Measurements from ENCODE around the gene GHRH.

GHRH gene

GRCh38 chr20:37301120-37301519 is 39.5 kb upstream of the GHRH start:
- H3K36me3 ChIP-seq (ENCODE audit: insufficient read depth, low read length), result peaks cover 72% of the 10 kb centered on the region
- DNase-seq, result no peak

GRCh38 chr20:37299718-37300528 is 38.3 kb upstream of the GHRH start:
- ATAC-seq (ENCODE audit: insufficient read depth, low read depth) (no peak), DNase-seq (no peak)
- Histone ChIP-seq H3K9ac (ENCODE audit: low read depth, low read length) (no peak overlapping the region), H3K79me2 (ENCODE audit: insufficient read depth, low read length) (peaks cover 77% of the 10 kb centered on the region), H3K4me3 (ENCODE audit: low read depth in 1 of 2, low read length in 2 of 2) (no peak overlapping the region), H3K27ac (ENCODE audit: low read length) (no peak overlapping the region), H3K9me3 (ENCODE audit: insufficient read depth, low read length, severe bottlenecking) (no peaks in the 10 kb centered on the region), H2AFZ (ENCODE audit: low read depth, low read length) (no peak overlapping the region), H3K27me3 (ENCODE audit: insufficient read depth, low read length, poor library complexity) (no peaks in the 10 kb centered on the region), H3K4me1 (ENCODE audit: insufficient read depth, low read length) (no peaks in the 10 kb centered on the region), H3K4me2 (ENCODE audit: insufficient read depth, low read length) (no peak overlapping the region), H3K36me3 (ENCODE audit: insufficient read depth, low read length) (peaks cover 64% of the 10 kb centered on the region), H4K20me1 (ENCODE audit: insufficient read depth, low read length) (peaks cover 36% of the 10 kb centered on the region; the same call in 1 of the 2 replicates)
- TF ChIP-seq EZH2 (IDR thresholded peaks at IDR 0.05; ENCODE audit: borderline replicate concordance, low read depth, low read length, severe bottlenecking), result no peak
- TF ChIP-seq CTCF (IDR thresholded peaks at IDR 0.05; ENCODE audit: borderline replicate concordance, extremely low read depth, low read length, poor library complexity, severe bottlenecking), result no peak

More at GRCh38 chr20:37301120-37301519, 39.5 kb upstream of the GHRH start:
- no peaks in the 10 kb centered on the region for H3K27me3 ChIP-seq (ENCODE audit: insufficient read depth, low read length, poor library complexity)
- H3K79me2 ChIP-seq (ENCODE audit: insufficient read depth, low read length), result peaks cover 71% of the 10 kb centered on the region
- H3K4me3 ChIP-seq (ENCODE audit: low read depth in 1 of 2, low read length in 2 of 2), result no peak overlapping the region
- no peak overlapping the region for H3K9ac ChIP-seq (ENCODE audit: low read depth, low read length)
- H2AFZ ChIP-seq (ENCODE audit: low read depth, low read length), result no peak overlapping the region
- no peak overlapping the region for H3K4me2 ChIP-seq (ENCODE audit: insufficient read depth, low read length)
- peaks cover 28% of the 10 kb centered on the region; the same call in 1 of the 2 replicates for H4K20me1 ChIP-seq (ENCODE audit: insufficient read depth, low read length)
- H3K27ac ChIP-seq (ENCODE audit: low read length), result no peak overlapping the region
- no peaks in the 10 kb centered on the region for H3K9me3 ChIP-seq (ENCODE audit: insufficient read depth, low read length, severe bottlenecking)
- TF ChIP-seq CTCF (IDR thresholded peaks at IDR 0.05; ENCODE audit: borderline replicate concordance, extremely low read depth, low read length, poor library complexity, severe bottlenecking) (no peak), EZH2 (IDR thresholded peaks at IDR 0.05; ENCODE audit: borderline replicate concordance, low read depth, low read length, severe bottlenecking) (no peak)
- no peak for ATAC-seq (ENCODE audit: insufficient read depth, low read depth)
- no peaks in the 10 kb centered on the region for H3K4me1 ChIP-seq (ENCODE audit: insufficient read depth, low read length)

- DNase-seq (no peak), ATAC-seq (ENCODE audit: insufficient read depth, low read depth) (no peak)
- Histone ChIP-seq H3K36me3 (ENCODE audit: insufficient read depth, low read length) (peaks cover 56% of the 10 kb centered on the region), H3K79me2 (ENCODE audit: insufficient read depth, low read length) (peaks cover 84% of the 10 kb centered on the region), H2AFZ (ENCODE audit: low read depth, low read length) (no peak overlapping the region), H3K4me3 (ENCODE audit: low read depth in 1 of 2, low read length in 2 of 2) (no peak overlapping the region), H3K9me3 (ENCODE audit: insufficient read depth, low read length, severe bottlenecking) (no peaks in the 10 kb centered on the region), H3K4me1 (ENCODE audit: insufficient read depth, low read length) (0 out of 2 replicates have a peak, but pooled peaks cover 2% of the 10 kb centered on the region), H3K27me3 (ENCODE audit: insufficient read depth, low read length, poor library complexity) (no peaks in the 10 kb centered on the region), H4K20me1 (ENCODE audit: insufficient read depth, low read length) (peaks cover 50% of the 10 kb centered on the region; the same call in 1 of the 2 replicates), H3K9ac (ENCODE audit: low read depth, low read length) (no peak overlapping the region), H3K4me2 (ENCODE audit: insufficient read depth, low read length) (no peak overlapping the region), H3K27ac (ENCODE audit: low read length) (no peak overlapping the region)
- TF ChIP-seq EZH2 (IDR thresholded peaks at IDR 0.05; ENCODE audit: borderline replicate concordance, low read depth, low read length, severe bottlenecking), result no peak
- TF ChIP-seq CTCF (IDR thresholded peaks at IDR 0.05; ENCODE audit: borderline replicate concordance, extremely low read depth, low read length, poor library complexity, severe bottlenecking), result no peak
Measured at GRCh38 chr20:37298190-37298939, 36.8 kb upstream of the GHRH start.

Data from DND-41 (cell line).